ENCODE data around the gene MTA1.

GRCh38 chr14:105447651-105448640 is 28.3 kb downstream of the MTA1 start:
- TF ChIP-seq CTCF (IDR thresholded peaks at IDR 0.05) (no peak), POLR2A (IDR thresholded peaks at IDR 0.05) (no peak)

Measured in stomach (tissue), 4 donors.